GM12878 (cell line): Measurements from ENCODE around the gene IFITM2. TPM values are rescaled to one million over a fixed set of nuclear protein-coding genes. Genes with fewer than 3 reads are reported as not detected.

ENCODE experiments used
- ATAC-seq: fragments of 200-7000 bp; cut with Tn5 transposase; 3 replicates; pipeline ENCODE4 v1.9.1; 2020; ENCODE audit warnings: mild to moderate bottlenecking, moderate library complexity
- BruUV-seq: library from RNA; stranded (reverse); fragments of 400-500 nt; replicated peaks from 2 replicates; lab custom pipeline; 2021; lab: Mats Ljungman, UMichigan
- CTCF ChIA-PET: fragments of 300-600 bp; sonication (Branson Sonifier 250); formaldehyde crosslinking; extraction: SDS; loops from one replicate; lab custom pipeline; 2021; ENCODE audit warnings: inconsistent platforms; lab: Yijun Ruan, JAX
- POLR2A ChIA-PET: fragments of 350-600 bp; formaldehyde crosslinking; extraction: SDS; loops from one replicate; lab custom pipeline; 2021; ENCODE audit warnings: inconsistent platforms; lab: Charles Lee
- RAD21 ChIA-PET: fragments of 300-600 bp; sonication (Branson Sonifier 250); formaldehyde crosslinking; loops from one replicate; lab custom pipeline; 2023; ENCODE audit warnings: antibody characterized with exemption; ENCODE audit not compliant: unreplicated experiment; lab: Charles Lee
- SMC1A ChIA-PET: fragments of 300-600 bp; sonication (Branson Sonifier 250); formaldehyde crosslinking; loops from one replicate; lab custom pipeline; 2023; ENCODE audit not compliant: unreplicated experiment, uncharacterized antibody; lab: Charles Lee
- DNase-seq: peaks from one replicate; pipeline ENCODE4 v3.0.0-alpha.2; 2011; ENCODE audit warnings: low read depth, low spot score
- FAIRE-seq: peaks from 3 replicates; lab custom pipeline; 2011; peaks lifted over from hg19 to GRCh38; lab: Jason Lieb, UNC
- H2AFZ ChIP-seq: 2 replicates; pipeline ENCODE4 v1.6.0; 2011; ENCODE audit warnings: low read depth, low read length, control low read depth; ENCODE audit not compliant: control insufficient read depth
- H3K27ac ChIP-seq: 2 replicates; pipeline ENCODE4 v1.5.1; 2011; ENCODE audit warnings: control low read depth; ENCODE audit not compliant: control insufficient read depth, insufficient read depth
- H3K27me3 ChIP-seq, 2 experiments: replicated peaks in 1 of 2; 2 replicates each; pipeline versions ENCODE4 v1.6.0 to v1.6.1; 2011; ENCODE audit warnings: low read length in 1 of 2; ENCODE audit not compliant: control insufficient read depth in 2 of 2, insufficient read depth in 2 of 2
- H3K36me3 ChIP-seq, 2 experiments: 2 replicates each; pipeline ENCODE4 v1.5.1; 2011; ENCODE audit warnings: low read length in 1 of 2; ENCODE audit not compliant: control insufficient read depth in 2 of 2, insufficient read depth in 2 of 2
- H3K4me1 ChIP-seq: 2 replicates; pipeline ENCODE4 v1.6.1; 2011; ENCODE audit warnings: mild to moderate bottlenecking, low read length, moderate library complexity, mixed read lengths; ENCODE audit not compliant: control insufficient read depth, insufficient read depth
- H3K4me2 ChIP-seq: 2 replicates; pipeline ENCODE4 v1.6.0; 2011; ENCODE audit warnings: control low read depth; ENCODE audit not compliant: control insufficient read depth, insufficient read depth
- H3K4me3 ChIP-seq: fragments of 200-600 bp; sonication (generic); 2 replicates; pipeline ENCODE4 v1.5.1; 2016
- H3K79me2 ChIP-seq: 2 replicates; pipeline ENCODE4 v1.6.0; 2011; ENCODE audit warnings: low read length; ENCODE audit not compliant: control insufficient read depth, insufficient read depth
- H3K9ac ChIP-seq: 2 replicates; pipeline ENCODE4 v1.8.0; 2011; ENCODE audit warnings: low read length, control low read depth, mixed read lengths; ENCODE audit not compliant: control insufficient read depth, insufficient read depth
- H3K9me3 ChIP-seq: replicated peaks from 3 replicates; pipeline ENCODE4 v1.5.1; 2011; ENCODE audit warnings: mild to moderate bottlenecking, low read length; ENCODE audit not compliant: control insufficient read depth, insufficient read depth
- H4K20me1 ChIP-seq: 2 replicates; pipeline ENCODE4 v1.6.0; 2011; ENCODE audit not compliant: control insufficient read depth, insufficient read depth
- MEF2A ChIP-seq: IDR thresholded peaks from 2 replicates; pipeline ENCODE4 v1.6.1; 2011; ENCODE audit warnings: low read depth, mild to moderate bottlenecking, low read length, moderate library complexity; ENCODE audit not compliant: insufficient read depth
- NFYA ChIP-seq: IDR thresholded peaks from 2 replicates; pipeline ENCODE4 v1.6.1; 2011; ENCODE audit warnings: low read depth, mild to moderate bottlenecking, low read length, improper control_type of control experiment, borderline replicate concordance
- NFYB ChIP-seq: IDR thresholded peaks from 2 replicates; pipeline ENCODE4 v1.6.1; 2011; ENCODE audit warnings: low read depth, mild to moderate bottlenecking, low read length, improper control_type of control experiment, moderate library complexity; ENCODE audit not compliant: insufficient read depth
- POLR2A ChIP-seq: IDR thresholded peaks from 2 replicates; pipeline ENCODE4 v1.6.1; 2011; ENCODE audit warnings: low read depth, mild to moderate bottlenecking, low read length
- ZNF217 ChIP-seq: fragments of 450-650 bp; IDR thresholded peaks from 2 replicates; pipeline ENCODE4 v1.6.1; 2017; ENCODE audit warnings: antibody characterized with exemption, mild to moderate bottlenecking
- WGBS: methylation state at CpG from one replicate; pipeline ENCODE4 v1.1.6; 2016; ENCODE audit warnings: low lambda C conversion rate; ENCODE audit not compliant: insufficient replicate concordance, insufficient coverage; ENCODE audit errors: missing lambda C conversion rate; 5-methylcytosine and 5-hydroxymethylcytosine counted together
- in situ Hi-C: fragments of 300-500 bp; cut with MboI; formaldehyde crosslinking; loops from 9 replicates; pipeline ENCODE4 v1.14.3; 2018; ENCODE audit warnings: mixed read lengths
- intact Hi-C: fragments of 100-400 bp; cut with micrococcal nuclease; formaldehyde crosslinking; loops from one replicate; pipeline ENCODE4 v1.14.2; 2022; ENCODE audit not compliant: unreplicated experiment
- polyA plus RNA-seq, 11 experiments: library from polyadenylated mRNA; depleted of rRNA in 4 of 11; unstranded in 6 of 11; stranded (reverse) in 5 of 11; fragments of >200 nt; fragmentation: Nextera tagmentation in 4 of 11; fragmentation: Illumina TruSeq in 1 of 11; extraction: Ambion mirVana in 4 of 11; extraction: Trizol in 1 of 11; gene quantifications; 1 replicate in 1 of 11; 2 replicates in 10 of 11; pipeline versions ENCODE4 v1.2.1 to v1.2.3, GENCODE V29; 2011 to 2016; ENCODE audit warnings: inconsistent platforms in 2 of 11, missing spikeins in 2 of 11, low read depth in 1 of 11
- total RNA-seq, 4 experiments: library from RNA; depleted of rRNA in 3 of 4; stranded (reverse); fragments of >200 nt in 3 of 4; fragmentation: Illumina TruSeq in 1 of 4; extraction: Trizol in 1 of 4; gene quantifications; 2 replicates each; pipeline versions ENCODE4 v1.2.1 to v1.2.3, GENCODE V29; 2013 to 2021

IFITM2 gene
- total and polyA plus RNA-seq, 10 of the 15 experiments (the other 5 are each of a cell fraction or from before 2014, with no cell fraction given) = 116 to 3,672 (median 724) TPM

GRCh38 chr11:294780-295179, 12.8 kb upstream of the IFITM2 start (continued):
- TF ChIP-seq NFYB (no peak), NFYA (no peak), ZNF217 (no peak)

- ATAC-seq = no peak
- FAIRE-seq = no peak
- in situ Hi-C loops (no loop called here), intact Hi-C loops (no loop called here)
- ChIA-PET POLR2A (no interaction called here), CTCF (no interaction called here), RAD21 (interaction anchor here (0.8 kb wide), 1 partner anchor 10 kb away, joined by 3 read pairs; no protein-coding TSS in a partner anchor), SMC1A (interaction anchor here (1.2 to 1.5 kb wide), 3 partner anchors 10 to 35 kb away, joined by 3 read pairs; no protein-coding TSS in a partner anchor)
- Histone ChIP-seq H3K27ac (no peak overlapping the region), H3K4me1 (no peaks in the 10 kb centered on the region), H3K27me3 (no peaks in the 10 kb centered on the region; a peak in 1 of 4 replicates), H3K4me3 (no peak overlapping the region), H4K20me1 (no peaks in the 10 kb centered on the region), H3K9ac (no peak overlapping the region), H3K79me2 (no peaks in the 10 kb centered on the region), H2AFZ (no peak overlapping the region), H3K4me2 (no peak overlapping the region), H3K36me3 (no peaks in the 10 kb centered on the region), H3K9me3 (no peaks in the 10 kb centered on the region)
- TF ChIP-seq MEF2A = no peak
- TF ChIP-seq POLR2A = peak; percentile 6; the same call in 1 of the 2 replicates
- no peak for DNase-seq
- no TSS peak for BruUV-seq
- WGBS = 87% methylated on average over 26 of the region's 26 CpGs
These were observed 12.1 kb upstream of the IFITM2 start for GRCh38 chr11:295351-296170.
